GM18909 (cell line): Measurements from ENCODE around the gene TNFAIP2.
A peak's percentile ranks its signal among the peaks of the same experiment; 100 is the strongest.
"Not testable (repeated sequence)": the region's sequence is repeated elsewhere in the genome, so short reads cannot be mapped to it uniquely, and the experiment has no call there.

ENCODE experiments used
- ATAC-seq: cut with Tn5 transposase; IDR thresholded peaks from one replicate; pipeline ENCODE4 v1.9.1; 2021; ENCODE audit warnings: mild to moderate bottlenecking; ENCODE audit not compliant: unreplicated experiment, poor library complexity

Gene TNFAIP2

DNA sequence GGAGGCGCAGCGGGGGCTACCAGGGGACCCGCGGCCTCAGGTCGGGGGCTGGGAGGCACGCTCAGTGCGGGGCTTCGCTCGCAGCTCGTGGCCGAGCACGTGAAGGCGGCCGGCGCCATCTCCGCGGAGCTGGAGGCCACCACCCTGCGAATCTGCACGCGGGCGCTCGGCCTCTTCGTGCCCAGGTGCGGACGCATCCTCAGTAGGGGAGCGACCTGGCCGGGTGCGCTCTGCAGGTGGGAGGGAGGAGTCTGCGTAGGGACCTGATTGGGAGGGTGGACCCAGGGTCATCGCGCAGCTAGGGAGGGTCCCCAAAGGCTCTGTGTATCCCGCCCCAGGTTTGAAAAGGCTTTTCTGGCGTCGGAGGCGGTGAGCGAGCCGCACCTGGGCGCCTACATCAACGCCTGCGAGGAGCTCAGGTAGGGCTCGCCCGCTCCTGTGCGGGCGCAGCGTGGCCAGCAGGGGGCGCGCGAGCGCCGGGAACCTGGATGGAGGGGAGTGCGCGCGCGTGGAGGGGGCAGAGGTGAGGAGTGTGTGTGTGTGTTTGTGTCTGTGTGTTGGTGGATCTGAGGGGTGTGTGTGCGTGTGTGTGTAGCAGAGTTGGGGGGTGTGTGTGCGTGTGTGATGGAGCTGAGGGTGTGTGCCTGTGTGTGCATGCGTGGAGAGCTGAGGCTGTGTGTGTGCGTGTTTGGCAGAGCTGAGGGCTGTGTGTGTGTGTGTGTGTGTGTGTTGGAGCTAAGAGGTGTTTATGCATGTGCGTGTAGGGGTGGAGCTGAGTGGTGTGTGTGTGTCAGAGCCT lies 18.4 kb upstream of the TNFAIP2 start:
- peak; percentile 42 for ATAC-seq

- no peak for ATAC-seq
Observed at GRCh38 chr14:103105580-103106150, 17.6 kb upstream of the TNFAIP2 start.

- no peak for ATAC-seq
Observed at GRCh38 chr14:103107455-103107854, 15.8 kb upstream of the TNFAIP2 start.

- no peak for ATAC-seq
Observed at GRCh38 chr14:103107941-103108748, 15.1 kb upstream of the TNFAIP2 start.

GRCh38 chr14:103108749-103109207 lies 14.5 kb upstream of the TNFAIP2 start:
- no peak for ATAC-seq

DNA sequence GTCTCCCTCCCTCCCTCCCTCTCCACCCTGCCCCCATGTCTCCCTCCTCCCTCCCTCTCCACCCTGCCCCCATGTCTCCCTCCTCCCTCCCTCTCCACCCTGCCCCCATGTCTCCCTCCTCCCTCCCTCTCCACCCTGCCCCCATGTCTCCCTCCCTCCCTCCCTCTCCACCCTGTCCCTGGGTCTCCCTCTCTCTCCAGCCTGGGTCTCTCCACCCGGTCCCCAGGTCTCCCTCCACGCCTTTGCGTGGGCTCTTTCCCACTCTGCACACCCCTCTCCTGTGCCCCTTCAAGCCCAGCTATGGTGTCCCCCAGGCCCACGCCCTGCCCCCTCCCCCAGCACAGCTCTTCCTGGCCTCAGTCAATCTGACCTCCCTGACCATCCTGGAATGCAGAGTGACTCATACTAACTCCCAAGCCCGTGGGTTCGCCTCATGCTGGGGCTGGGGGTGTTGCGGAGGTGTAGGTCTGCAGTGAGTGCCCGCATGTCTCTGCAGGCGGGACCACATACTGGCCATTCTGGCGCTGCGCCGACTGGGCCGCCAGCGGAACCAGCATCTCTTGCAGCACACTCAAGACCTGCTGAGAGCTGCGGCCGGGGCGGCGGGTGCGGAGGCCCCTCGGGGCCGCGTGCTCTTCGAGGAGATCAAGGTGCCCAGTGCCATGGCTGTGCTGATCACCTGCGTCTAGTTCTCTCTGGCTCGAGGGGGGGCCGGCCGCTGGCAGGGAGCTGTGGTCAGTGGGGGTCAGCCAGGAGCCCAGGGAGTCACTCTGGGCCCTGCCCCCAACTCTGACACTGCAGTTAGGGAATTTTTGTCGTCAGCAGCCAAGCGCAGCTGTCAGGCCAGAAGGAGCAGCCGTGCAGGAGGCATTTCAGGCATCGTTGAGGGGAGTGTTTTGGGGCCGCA lies 13.5 kb upstream of the TNFAIP2 start:
- no peak for ATAC-seq

DNA sequence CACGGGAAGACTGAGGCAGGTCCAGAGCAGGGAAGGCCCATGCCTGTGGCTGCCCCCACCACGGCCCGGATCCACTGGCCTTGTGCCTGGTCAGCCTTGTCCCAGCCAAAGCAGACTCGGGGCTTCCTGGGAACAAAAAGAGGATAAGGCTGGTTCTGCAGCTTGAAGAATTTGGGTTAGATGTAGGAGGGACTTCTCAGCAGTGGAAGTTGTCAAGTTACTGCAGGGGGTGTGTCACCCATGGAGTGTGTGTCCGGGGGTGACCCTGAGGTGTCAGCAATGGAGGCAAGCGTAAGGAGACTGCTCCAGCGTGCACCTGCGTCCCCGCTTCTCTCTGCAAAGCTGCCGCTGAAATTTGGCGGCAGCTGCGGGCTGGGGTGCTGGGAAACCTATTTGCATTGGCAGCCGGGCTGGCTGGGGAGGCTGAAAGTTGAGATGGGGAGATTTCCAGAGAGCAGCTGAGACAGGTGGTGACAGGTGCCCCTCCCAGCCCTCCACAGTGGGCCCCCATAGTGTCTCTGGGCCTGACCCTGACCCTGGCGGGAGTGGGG lies 12.5 kb upstream of the TNFAIP2 start:
- no peak for ATAC-seq

- ATAC-seq, result no peak
Observed at GRCh38 chr14:103111232-103111868, 11.9 kb upstream of the TNFAIP2 start.

GRCh38 chr14:103112400-103113243 lies 10.6 kb upstream of the TNFAIP2 start:
- ATAC-seq, result no peak

- ATAC-seq, result no peak
Observed at GRCh38 chr14:103113303-103113702, 10.0 kb upstream of the TNFAIP2 start.

DNA sequence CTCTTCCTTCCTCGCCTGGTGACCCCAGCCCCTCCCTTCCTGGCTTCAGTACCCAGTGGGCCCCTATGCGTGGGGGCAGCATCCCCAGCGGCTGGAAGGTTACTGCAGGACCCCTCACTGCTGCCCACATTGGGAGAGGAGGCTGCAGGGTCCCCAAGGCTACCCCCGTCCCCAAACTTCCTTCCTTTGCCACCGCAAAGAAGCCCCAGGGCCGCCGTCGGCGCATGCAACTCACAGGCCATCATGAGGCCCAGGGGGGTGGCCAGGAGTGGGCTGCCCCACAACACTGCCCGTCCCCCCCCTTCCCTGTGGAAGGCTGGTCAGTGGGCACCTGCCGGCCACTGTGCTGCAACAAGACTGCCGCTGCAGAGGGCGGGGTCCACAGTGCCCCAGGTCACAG lies 9.5 kb upstream of the TNFAIP2 start:
- ATAC-seq, result no peak

DNA sequence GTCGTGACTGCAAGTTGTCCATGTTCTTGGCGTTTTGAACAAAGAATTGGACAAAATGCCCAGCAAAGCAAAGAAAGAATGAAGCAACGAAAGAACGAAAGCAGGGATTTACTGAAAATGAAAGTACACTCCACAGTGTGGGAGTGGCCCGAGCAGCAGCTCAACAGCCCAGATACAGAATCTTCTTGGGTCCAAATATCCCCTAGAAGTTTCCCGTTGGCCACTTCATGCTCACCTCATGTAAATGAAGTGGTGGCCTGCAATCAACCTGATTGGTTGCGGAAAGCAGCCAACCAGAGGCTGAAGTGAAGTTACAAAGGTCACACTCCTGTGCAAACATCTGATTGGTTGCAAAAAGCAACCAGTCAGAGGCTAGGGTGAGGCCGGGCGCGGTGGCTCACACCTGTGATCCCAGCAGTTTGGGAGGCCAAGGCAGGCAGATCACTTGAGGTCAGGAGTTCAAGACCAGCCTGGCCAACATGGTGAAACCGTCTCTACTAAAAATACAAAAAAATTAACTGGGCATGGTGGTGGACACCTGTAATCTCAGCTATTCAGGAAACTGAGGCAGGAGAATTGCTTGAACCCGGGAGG lies 8.1 kb upstream of the TNFAIP2 start:
- ATAC-seq, result not testable (repeated sequence)

DNA sequence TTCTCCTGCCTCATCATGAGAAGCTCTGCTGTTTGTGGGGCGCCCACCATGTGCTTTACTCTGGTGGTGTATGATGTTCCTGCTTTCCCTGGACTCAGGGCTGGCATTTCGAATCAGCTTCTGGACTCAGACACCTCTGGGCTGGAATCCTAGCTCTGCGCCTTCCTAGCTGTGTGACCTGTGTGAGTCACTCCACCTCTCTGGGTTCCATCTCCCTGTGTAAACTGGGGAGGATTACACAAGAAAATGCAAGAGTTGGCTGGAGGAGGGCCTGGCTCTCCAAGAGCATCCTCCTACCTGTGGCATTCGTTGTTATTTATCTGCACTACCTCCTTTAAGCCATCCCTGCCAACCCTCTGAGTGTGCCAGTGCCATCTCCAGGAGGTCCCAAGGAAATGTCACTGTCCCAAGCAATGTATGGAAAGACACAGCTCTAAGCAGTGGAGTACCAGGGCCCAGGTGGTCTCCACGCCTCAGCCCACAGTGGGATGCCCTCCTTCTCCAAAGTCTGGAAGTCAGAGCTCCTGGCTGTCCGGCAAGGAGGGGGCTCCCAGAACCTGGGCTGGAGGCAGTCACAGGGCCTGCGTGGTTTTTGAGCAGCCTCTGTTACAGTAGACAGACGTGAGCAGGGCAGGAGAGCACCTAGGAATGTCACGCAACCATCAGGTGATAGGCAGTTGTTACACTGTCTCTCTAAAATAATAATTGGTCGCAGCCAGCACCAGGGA lies 7.3 kb upstream of the TNFAIP2 start:
- ATAC-seq, result no peak

DNA sequence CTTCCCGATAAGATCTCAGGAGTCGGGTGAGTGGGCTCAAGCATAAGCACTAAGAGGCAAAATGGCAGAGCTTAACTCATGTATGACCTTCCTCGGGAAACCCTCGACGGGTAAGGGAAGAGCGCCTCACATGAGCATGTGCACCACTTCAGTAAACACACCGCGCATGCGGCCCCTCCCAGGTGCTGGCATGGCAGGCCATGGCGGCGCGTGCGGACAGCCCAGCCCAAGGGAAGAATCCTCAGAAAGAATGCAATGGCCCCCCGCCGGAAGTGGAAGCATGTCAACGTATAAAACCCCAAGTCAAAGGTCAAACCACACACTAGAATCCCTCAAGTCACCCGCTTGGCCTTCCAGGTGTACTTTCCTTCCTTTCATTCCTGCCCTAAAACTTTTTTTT lies 6.6 kb upstream of the TNFAIP2 start:
- no peak for ATAC-seq

DNA sequence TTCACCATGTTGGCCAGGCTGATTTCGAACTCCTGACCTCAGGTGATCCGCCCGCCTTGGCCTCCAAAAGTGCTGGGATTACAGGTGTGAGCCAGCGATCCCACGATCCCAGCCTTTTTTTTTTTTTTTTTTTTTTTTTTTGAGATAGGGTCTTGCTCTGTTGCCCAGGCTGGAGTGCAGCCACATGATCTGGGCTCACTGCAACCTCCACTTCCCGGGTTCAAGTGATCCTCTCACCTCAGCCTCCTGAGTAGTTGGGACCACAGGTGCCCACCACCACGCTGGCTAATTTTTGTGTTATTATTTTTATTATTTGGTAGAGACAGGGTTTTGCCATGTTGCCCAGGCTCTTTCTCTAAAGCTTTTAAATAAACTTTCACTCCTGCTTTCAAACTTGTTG lies 5.8 kb upstream of the TNFAIP2 start:
- not testable (repeated sequence) for ATAC-seq

DNA sequence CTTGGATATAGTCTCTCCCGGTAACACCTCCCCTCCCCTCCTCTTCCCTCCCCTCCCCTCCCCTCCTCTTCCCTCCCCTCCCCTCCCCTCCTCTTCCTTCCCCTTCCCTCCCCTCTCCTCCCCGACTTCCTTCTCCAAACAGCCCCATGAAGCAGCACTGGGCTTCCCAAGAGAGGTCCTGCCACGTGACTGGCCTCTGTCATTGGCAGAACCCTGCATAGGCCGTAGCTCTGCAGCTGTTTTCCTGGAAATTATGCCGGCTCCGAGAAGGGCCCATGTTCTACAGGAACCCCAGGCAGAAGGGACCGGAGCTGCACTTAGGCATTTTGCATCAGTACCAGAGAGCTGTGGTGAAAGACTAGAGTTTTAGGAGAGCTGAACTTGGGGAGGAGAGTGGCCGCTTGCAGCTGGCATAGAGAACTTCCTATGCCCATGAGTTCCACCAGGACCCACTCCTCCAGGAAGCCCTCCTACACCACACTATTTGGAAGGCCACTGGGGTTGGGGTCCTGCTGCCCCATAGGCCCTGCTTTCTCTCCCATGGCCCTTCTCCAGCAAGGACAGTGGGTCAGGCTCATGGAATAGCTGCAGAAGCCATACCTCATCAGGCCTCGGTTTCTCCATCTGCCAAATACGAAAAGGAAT lies 5.1 kb upstream of the TNFAIP2 start:
- ATAC-seq, result no peak
